DOHH2 (cell line): ENCODE results near the gene MAN1B1.

Experiments used
- H3F3A ChIP-seq: fragments of 200-600 bp; sonication (generic), shearing (Covaris generic); 2 replicates; pipeline ENCODE4 v1.6.0; 2016; ENCODE audit warnings: antibody characterized with exemption, mild to moderate bottlenecking; ENCODE audit not compliant: control insufficient read depth, insufficient read depth
- H3K27ac ChIP-seq: fragments of 200-600 bp; sonication (generic); 2 replicates; pipeline ENCODE4 v1.5.1; 2014; ENCODE audit warnings: low read depth, mild to moderate bottlenecking, low read length, moderate library complexity
- H3K27me3 ChIP-seq: fragments of 200-600 bp; sonication (generic); 2 replicates; pipeline ENCODE4 v1.6.1; 2014; ENCODE audit warnings: mild to moderate bottlenecking, low read length, mixed read lengths; ENCODE audit not compliant: control insufficient read depth
- H3K36me3 ChIP-seq: fragments of 200-600 bp; sonication (generic); 2 replicates; pipeline ENCODE4 v1.6.1; 2014; ENCODE audit warnings: mild to moderate bottlenecking, low read length, moderate library complexity, mixed read lengths; ENCODE audit not compliant: control insufficient read depth
- H3K4me1 ChIP-seq: fragments of 200-600 bp; sonication (generic); 2 replicates; pipeline ENCODE4 v1.6.1; 2014; ENCODE audit warnings: mild to moderate bottlenecking, low read length, mixed read lengths; ENCODE audit not compliant: control insufficient read depth
- H3K4me2 ChIP-seq: fragments of 200-600 bp; sonication (generic); 2 replicates; pipeline ENCODE4 v1.6.0; 2014; ENCODE audit warnings: mild to moderate bottlenecking, low read length, moderate library complexity
- H3K4me3 ChIP-seq: fragments of 200-600 bp; sonication (generic); 2 replicates; pipeline ENCODE4 v1.5.1; 2014; ENCODE audit warnings: mild to moderate bottlenecking, low read length, mixed read lengths
- H3K79me2 ChIP-seq: fragments of 200-600 bp; sonication (generic); 2 replicates; pipeline ENCODE4 v1.6.1; 2014; ENCODE audit warnings: mild to moderate bottlenecking, low read length, mixed read lengths; ENCODE audit not compliant: control insufficient read depth
- H3K9me2 ChIP-seq: fragments of 200-600 bp; sonication (generic); replicated peaks from 2 replicates; pipeline ENCODE4 v1.6.1; 2014; ENCODE audit warnings: mild to moderate bottlenecking, low read length, mixed read lengths; ENCODE audit not compliant: control insufficient read depth
- H3K9me3 ChIP-seq: fragments of 200-600 bp; sonication (generic); 2 replicates; pipeline ENCODE4 v1.6.1; 2014; ENCODE audit warnings: antibody characterized with exemption, low read length, mixed read lengths; ENCODE audit not compliant: control insufficient read depth, insufficient read depth
- H4K20me1 ChIP-seq: fragments of 200-600 bp; sonication (generic); 2 replicates; pipeline ENCODE4 v1.6.0; 2014; ENCODE audit warnings: low read depth, mild to moderate bottlenecking, antibody characterized with exemption, low read length, moderate library complexity; ENCODE audit not compliant: control insufficient read depth, insufficient read depth
- CTCF ChIP-seq: fragments of 200-600 bp; sonication (generic); IDR thresholded peaks from one replicate; pipeline ENCODE4 v1.5.1; 2014; ENCODE audit warnings: antibody characterized with exemption, mild to moderate bottlenecking, low read depth, low read length; ENCODE audit not compliant: poor library complexity, severe bottlenecking
- EZH2phosphoT487 ChIP-seq: fragments of 200-600 bp; sonication (generic); IDR thresholded peaks from 2 replicates; pipeline ENCODE4 v1.6.1; 2017; ENCODE audit warnings: borderline replicate concordance, mild to moderate bottlenecking, antibody characterized with exemption, low read length, moderate library complexity, mixed read lengths

Gene MAN1B1

GRCh38 chr9:137044502-137045177, 42.1 kb upstream of the MAN1B1 start:
- Histone ChIP-seq H3K79me2 (no peaks in the 10 kb centered on the region), H3K9me2 (no peaks in the 10 kb centered on the region), H4K20me1 (peaks cover 8% of the 10 kb centered on the region), H3F3A (no peaks in the 10 kb centered on the region), H3K9me3 (no peaks in the 10 kb centered on the region), H3K4me3 (no peak overlapping the region), H3K4me2 (no peak overlapping the region), H3K27ac (no peak overlapping the region), H3K36me3 (no peaks in the 10 kb centered on the region), H3K27me3 (peaks cover 40% of the 10 kb centered on the region), H3K4me1 (peaks cover 6% of the 10 kb centered on the region)
- TF ChIP-seq CTCF (no peak), EZH2phosphoT487 (0 out of 2 replicates have a peak, but pooled peaks have one; percentile 7)

- Histone ChIP-seq H3K79me2 (no peaks in the 10 kb centered on the region), H3K4me3 (peak overlapping the region; percentile 50), H3K9me2 (no peaks in the 10 kb centered on the region), H3K36me3 (no peaks in the 10 kb centered on the region), H3K9me3 (no peaks in the 10 kb centered on the region), H3F3A (no peaks in the 10 kb centered on the region), H3K4me2 (peak overlapping the region; percentile 60), H3K27me3 (peaks cover 48% of the 10 kb centered on the region), H3K4me1 (peaks cover 6% of the 10 kb centered on the region), H4K20me1 (peaks cover 8% of the 10 kb centered on the region), H3K27ac (no peak overlapping the region)
- peak; percentile 85; the same call in 1 of the 2 replicates for TF ChIP-seq EZH2phosphoT487
- no peak for TF ChIP-seq CTCF
Measured at GRCh38 chr9:137045294-137046087, 41.3 kb upstream of the MAN1B1 start.

- TF ChIP-seq EZH2phosphoT487 (peak; percentile 95; the same call in 1 of the 2 replicates), CTCF (peak; percentile 90)
- no peak within 1 kb of the TSS for H3K27ac ChIP-seq
- H3K9me3 ChIP-seq: no peaks in the 10 kb centered on the region
- H4K20me1 ChIP-seq: peaks cover 8% of the 10 kb centered on the region
- peak within 1 kb of the TSS; percentile 50 for H3K4me3 ChIP-seq
- H3K79me2 ChIP-seq: no peaks in the 10 kb centered on the region
- H3K4me2 ChIP-seq: peak within 1 kb of the TSS; percentile 60
- H3K36me3 ChIP-seq: no peaks in the 10 kb centered on the region
- H3K4me1 ChIP-seq: peaks cover 6% of the 10 kb centered on the region
- H3K9me2 ChIP-seq: no peaks in the 10 kb centered on the region
- H3K27me3 ChIP-seq: peaks cover 50% of the 10 kb centered on the region
- H3F3A ChIP-seq: no peaks in the 10 kb centered on the region
Measured at GRCh38 chr9:137046088-137046787, 40.5 kb upstream of the MAN1B1 start, which contains the start of gene NPDC1. TSS of gene NPDC1 (minus strand) at chr9:137046177. CDS start at chr9:137045989, 188 bp downstream.
